Measurements from ENCODE around the gene HSP90AB1. TPM values are rescaled to one million over a fixed set of nuclear protein-coding genes. Genes with fewer than 3 reads are reported as not detected.

HSP90AB1 gene
- total and polyA plus RNA-seq, 9 of the 15 experiments (the other 6 are each of a cell fraction or from before 2014, with no cell fraction given): 1,780 to 3,358 (median 2,262) TPM

- TF ChIP-seq SRF (CRISPR knock-in tag; IDR thresholded peaks at IDR 0.05) (no peak), FOSL1 (tag; conservative IDR thresholded peaks at IDR 0.05) (no peak), FOXK2 (conservative IDR thresholded peaks at IDR 0.05 in 1 of 2, IDR thresholded peaks at IDR 0.05 in 1 of 2; ENCODE audit: low read depth in 2 of 2) (no peak), ZNF780A (CRISPR knock-in tag; IDR thresholded peaks at IDR 0.05) (no peak), MAX (CRISPR knock-in tag; IDR thresholded peaks at IDR 0.05) (no peak), ZNF197 (CRISPR knock-in tag; IDR thresholded peaks at IDR 0.05; ENCODE audit: low read depth) (no peak), XRCC4 (IDR thresholded peaks at IDR 0.05; ENCODE audit: extremely low read depth, insufficient read depth, insufficient read length) (no peak), NCOR1 (IDR thresholded peaks at IDR 0.05) (no peak), CTCF (IDR thresholded peaks at IDR 0.05 in 2 of 3, conservative IDR thresholded peaks at IDR 0.05 in 1 of 3; ENCODE audit: insufficient read depth in 2 of 3, low read depth in 1 of 3, low read length in 3 of 3) (peak; percentile 94 to 99 (median 97)), HEY1 (CRISPR knock-in tag; IDR thresholded peaks at IDR 0.05; ENCODE audit: borderline replicate concordance) (no peak), IFI16 (CRISPR knock-in tag; IDR thresholded peaks at IDR 0.05) (no peak), CSDE1 (IDR thresholded peaks at IDR 0.05) (no peak), PML (IDR thresholded peaks at IDR 0.05; ENCODE audit: low read length) (no peak), ZFP30 (CRISPR knock-in tag; IDR thresholded peaks at IDR 0.05; ENCODE audit: borderline replicate concordance) (no peak), HES1 (IDR thresholded peaks at IDR 0.05; ENCODE audit: low read depth) (no peak), RUNX1 (IDR thresholded peaks at IDR 0.05; ENCODE audit: low read depth) (no peak), FOXJ3 (CRISPR knock-in tag; IDR thresholded peaks at IDR 0.05) (no peak), RFX1 (IDR thresholded peaks at IDR 0.05) (no peak), SPI1 (IDR thresholded peaks at IDR 0.05; ENCODE audit: borderline replicate concordance, low read depth, low read length) (no peak), SAFB2 (IDR thresholded peaks at IDR 0.05; ENCODE audit: borderline replicate concordance, low read depth, low read length, severe bottlenecking) (no peak), ESRRA (IDR thresholded peaks at IDR 0.05; ENCODE audit: borderline replicate concordance, low read depth) (peak; percentile 72), TARDBP (IDR thresholded peaks at IDR 0.05) (no peak), ELF1 (tag; IDR thresholded peaks at IDR 0.05) (no peak), ZNF324 (CRISPR knock-in tag; IDR thresholded peaks at IDR 0.05) (no peak), NELFE (IDR thresholded peaks at IDR 0.05; ENCODE audit: insufficient read depth, insufficient read length) (no peak), MXI1 (IDR thresholded peaks at IDR 0.05; ENCODE audit: low read depth, low read length) (no peak), FOXK1 (CRISPR knock-in tag; IDR thresholded peaks at IDR 0.05; ENCODE audit: borderline replicate concordance) (no peak), WHSC1 (IDR thresholded peaks at IDR 0.05; ENCODE audit: low read length) (no peak), ZNF785 (CRISPR knock-in tag; IDR thresholded peaks at IDR 0.05) (no peak), FOXJ2 (tag; IDR thresholded peaks at IDR 0.05) (no peak), FOS (IDR thresholded peaks at IDR 0.05; ENCODE audit: extremely low read depth, insufficient read length) (no peak)
Observed at GRCh38 chr6:44268095-44268628, 21.3 kb downstream of the HSP90AB1 start (continued).

All from K562 (cell line).